ENCODE results near the gene ID1. TPM values are rescaled to one million over a fixed set of nuclear protein-coding genes. Genes with fewer than 3 reads are reported as not detected.
"Not testable (repeated sequence)": the region's sequence is repeated elsewhere in the genome, so short reads cannot be mapped to it uniquely, and the experiment has no call there.

The ID1 gene
- total and polyA plus RNA-seq, 4 experiments from 2014 or later = 0.49 to 1.4 (median 0.50) TPM; not detected in 1

DNA sequence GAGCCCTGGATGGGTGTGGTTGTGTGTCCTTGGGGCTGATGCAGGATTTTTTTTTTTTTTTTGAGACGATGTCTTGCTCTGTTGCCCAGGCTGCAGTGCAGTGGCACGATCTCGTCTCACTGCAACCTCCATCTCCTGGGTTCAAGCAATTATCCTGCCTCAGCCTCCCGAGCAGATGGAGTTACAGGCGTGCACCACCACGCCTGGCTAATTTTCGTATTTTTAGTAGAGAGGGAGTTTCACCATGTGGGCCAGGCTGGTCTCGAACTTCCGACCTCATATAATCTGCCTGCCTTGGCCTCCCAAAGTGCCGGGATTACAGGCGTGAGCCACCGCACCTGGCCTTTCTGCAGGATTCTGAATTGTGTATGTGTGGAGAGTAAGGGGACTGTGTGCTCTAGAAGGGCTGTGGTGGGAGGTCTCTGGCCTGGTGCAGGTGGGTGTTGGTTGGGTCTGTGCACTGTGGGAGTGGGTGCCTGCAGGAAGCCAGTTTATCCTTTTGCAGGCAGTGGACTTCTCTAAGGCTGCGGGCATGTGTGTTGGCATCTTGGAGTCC lies 11.0 kb upstream of the ID1 start:
- no peaks in the 10 kb centered on the region for H3K36me3 ChIP-seq (ENCODE audit: insufficient read depth, low read length)
- Mint-ChIP-seq H3K36me3 (no peaks in the 10 kb centered on the region), H3K27me3 (peaks cover 4 to 5% of the 10 kb centered on the region in 2 donors), H3K27ac (no peak overlapping the region), H3K4me1 (peaks cover 0 to 4% (median 0%) of the 10 kb centered on the region in 4 donors), H3K4me3 (no peak overlapping the region), H3K9me3 (no peaks in the 10 kb centered on the region)
- POLR2A ChIA-PET (ENCODE audit: partially characterized antibody) = no interaction called here
- H3K27ac ChIP-seq (ENCODE audit: low read depth, low read length) = no peak overlapping the region
- no peaks in the 10 kb centered on the region for H3K27me3 ChIP-seq (ENCODE audit: insufficient read depth, low read length)
- DNase-seq = no peak
- H3K4me1 ChIP-seq (ENCODE audit: insufficient read depth, low read length) = no peaks in the 10 kb centered on the region
- no peaks in the 10 kb centered on the region for H3K9me3 ChIP-seq (ENCODE audit: control insufficient read depth in 1 of 2, low read length in 2 of 2)
- H3K4me3 ChIP-seq (ENCODE audit: low read length in 2 of 2) = no peak overlapping the region
- CTCF ChIA-PET (ENCODE audit: partially characterized antibody) = interaction anchor here (0.6 kb wide), 1 partner anchor 39 kb away, joined by 4 read pairs; no protein-coding TSS in a partner anchor
- intact Hi-C loops (cut with micrococcal nuclease) = no loop called here

DNA sequence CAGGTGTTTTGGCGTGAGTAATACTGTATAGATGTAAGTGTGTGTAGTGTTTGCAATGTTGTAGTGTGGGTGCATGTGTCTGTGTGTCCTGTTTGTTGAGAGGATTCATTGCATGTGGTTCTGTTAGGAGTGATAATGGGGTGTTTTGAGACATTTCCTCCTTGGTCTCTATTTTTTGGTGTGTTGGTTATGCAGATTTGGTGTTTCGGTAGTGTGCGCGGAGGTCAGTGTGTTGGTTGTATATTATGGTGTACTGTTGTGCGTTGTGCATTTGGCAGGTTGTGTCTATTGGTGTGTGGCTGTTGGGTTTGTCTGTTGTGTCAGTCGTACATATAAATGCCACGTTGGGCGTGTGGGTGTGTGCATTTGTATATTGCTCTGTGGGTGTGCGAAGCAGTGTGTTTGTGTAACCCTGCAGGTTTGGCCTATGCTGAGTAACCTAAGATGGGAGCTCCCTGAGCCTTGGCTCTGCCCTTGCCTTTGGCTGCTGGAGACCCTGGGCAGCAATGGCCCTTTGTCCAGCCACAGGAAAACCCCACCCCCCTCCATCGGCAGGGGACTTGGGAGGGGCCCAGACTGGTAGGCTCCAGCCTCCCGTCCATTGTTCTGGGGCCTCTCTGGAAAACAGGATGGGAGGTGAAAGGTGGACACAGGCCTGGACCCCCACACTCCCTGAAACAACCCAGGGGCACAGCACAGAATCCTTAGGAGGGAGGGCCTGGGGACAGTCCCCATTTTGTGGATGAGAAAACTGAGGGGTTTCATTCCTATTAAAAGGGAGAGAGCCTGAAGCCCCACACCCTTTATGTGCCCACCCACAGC lies 10.3 kb upstream of the ID1 start:
- Mint-ChIP-seq H3K27ac (no peak overlapping the region), H3K36me3 (no peaks in the 10 kb centered on the region), H3K27me3 (peaks cover 3% of the 10 kb centered on the region in 2 donors), H3K9me3 (no peaks in the 10 kb centered on the region), H3K4me1 (peaks cover 0 to 4% (median 0%) of the 10 kb centered on the region in 4 donors), H3K4me3 (no peak overlapping the region)
- CTCF ChIA-PET (ENCODE audit: partially characterized antibody) = interaction anchor here (0.6 to 1.2 kb wide), 2 partner anchors 34 to 39 kb away, joined by 3 to 4 read pairs; no protein-coding TSS in a partner anchor
- H3K36me3 ChIP-seq (ENCODE audit: insufficient read depth, low read length) = no peaks in the 10 kb centered on the region
- H3K27ac ChIP-seq (ENCODE audit: low read depth, low read length) = no peak overlapping the region
- no peak for DNase-seq
- H3K27me3 ChIP-seq (ENCODE audit: insufficient read depth, low read length) = no peaks in the 10 kb centered on the region
- no peaks in the 10 kb centered on the region for H3K9me3 ChIP-seq (ENCODE audit: control insufficient read depth in 1 of 2, low read length in 2 of 2)
- POLR2A ChIA-PET (ENCODE audit: partially characterized antibody) = no interaction called here
- intact Hi-C loops (cut with micrococcal nuclease) = no loop called here
- H3K4me1 ChIP-seq (ENCODE audit: insufficient read depth, low read length) = no peaks in the 10 kb centered on the region
- H3K4me3 ChIP-seq (ENCODE audit: low read length in 2 of 2) = no peak overlapping the region

- no peak overlapping the region for H3K27ac Mint-ChIP-seq
- Histone ChIP-seq H3K27ac (ENCODE audit: low read depth, low read length) (no peak overlapping the region), H3K9me3 (ENCODE audit: control insufficient read depth in 1 of 2, low read length in 2 of 2) (no peaks in the 10 kb centered on the region), H3K4me1 (ENCODE audit: insufficient read depth, low read length) (no peaks in the 10 kb centered on the region), H3K36me3 (ENCODE audit: insufficient read depth, low read length) (no peaks in the 10 kb centered on the region), H3K4me3 (ENCODE audit: low read length in 2 of 2) (no peak overlapping the region), H3K27me3 (ENCODE audit: insufficient read depth, low read length) (no peaks in the 10 kb centered on the region)
- ChIA-PET CTCF (ENCODE audit: partially characterized antibody) (interaction anchor here (1.2 kb wide), 1 partner anchor 34 kb away, joined by 3 read pairs; no protein-coding TSS in a partner anchor), POLR2A (ENCODE audit: partially characterized antibody) (no interaction called here)
- H3K4me3 Mint-ChIP-seq = no peak overlapping the region
- intact Hi-C loops (cut with micrococcal nuclease) = no loop called here
- H3K9me3 Mint-ChIP-seq = no peaks in the 10 kb centered on the region
- H3K27me3 Mint-ChIP-seq = peaks cover 3% of the 10 kb centered on the region in 2 donors
- H3K36me3 Mint-ChIP-seq = no peaks in the 10 kb centered on the region
- H3K4me1 Mint-ChIP-seq = peaks cover 0 to 4% (median 0%) of the 10 kb centered on the region in 4 donors
- no peak for DNase-seq
These were observed 9.8 kb upstream of the ID1 start for GRCh38 chr20:31595380-31595653.

- no peaks in the 10 kb centered on the region for H3K36me3 ChIP-seq (ENCODE audit: insufficient read depth, low read length)
- ChIA-PET CTCF (ENCODE audit: partially characterized antibody) (interaction anchor here (1.2 kb wide), 1 partner anchor 35 kb away, joined by 3 read pairs; no protein-coding TSS in a partner anchor), POLR2A (ENCODE audit: partially characterized antibody) (interaction anchor here (1.6 kb wide), 1 partner anchor 22 kb away, joined by 3 read pairs; no protein-coding TSS in a partner anchor)
- intact Hi-C loops (cut with micrococcal nuclease) = no loop called here
- no peak overlapping the region for H3K4me3 Mint-ChIP-seq
- no peak overlapping the region for H3K27ac Mint-ChIP-seq
- H3K36me3 Mint-ChIP-seq = no peaks in the 10 kb centered on the region
- no peaks in the 10 kb centered on the region for H3K9me3 Mint-ChIP-seq
- DNase-seq = no peak
- no peak overlapping the region for H3K4me3 ChIP-seq (ENCODE audit: low read length in 2 of 2)
- peaks cover 3 to 4% of the 10 kb centered on the region in 2 donors for H3K27me3 Mint-ChIP-seq
- H3K27me3 ChIP-seq (ENCODE audit: insufficient read depth, low read length) = no peaks in the 10 kb centered on the region
- no peaks in the 10 kb centered on the region for H3K9me3 ChIP-seq (ENCODE audit: control insufficient read depth in 1 of 2, low read length in 2 of 2)
- H3K27ac ChIP-seq (ENCODE audit: low read depth, low read length) = no peak overlapping the region
- H3K4me1 ChIP-seq (ENCODE audit: insufficient read depth, low read length) = no peaks in the 10 kb centered on the region
- peaks cover 0 to 4% (median 0%) of the 10 kb centered on the region in 4 donors for H3K4me1 Mint-ChIP-seq
These were observed 9.3 kb upstream of the ID1 start for GRCh38 chr20:31595654-31596411.

- H3K27ac Mint-ChIP-seq = not testable (repeated sequence)
These were observed 8.7 kb upstream of the ID1 start for GRCh38 chr20:31596412-31596715.

DNA sequence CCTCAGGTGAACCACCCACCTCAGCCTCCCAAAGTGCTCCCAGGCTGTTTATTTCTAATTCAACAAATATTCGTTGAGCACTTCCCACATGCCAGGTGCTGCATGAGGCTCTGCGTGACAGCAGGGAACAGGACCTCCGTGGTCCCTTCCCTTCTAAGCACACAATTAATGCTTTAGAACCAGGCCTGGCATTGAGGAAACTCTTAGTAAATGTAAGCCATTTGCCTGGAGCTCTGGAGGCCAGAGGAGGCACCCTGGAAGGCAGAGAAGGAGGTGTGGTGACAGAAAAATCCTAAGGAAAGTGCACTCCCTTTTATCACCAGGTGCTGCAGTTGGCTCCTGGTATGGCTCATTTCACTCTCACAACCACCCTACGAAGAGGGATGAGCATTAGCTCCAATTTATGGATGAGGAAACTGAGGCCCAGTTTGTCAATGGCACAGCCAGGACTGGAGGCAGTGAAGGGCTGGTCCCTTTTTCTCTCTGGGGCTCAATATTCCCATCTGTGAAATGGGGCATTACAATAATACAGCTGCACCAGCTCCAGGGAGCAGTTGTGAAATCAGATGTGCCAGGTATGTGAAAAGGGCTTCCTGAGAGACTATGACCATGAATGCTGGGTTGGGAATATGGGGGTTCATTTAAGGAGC lies 8.1 kb upstream of the ID1 start:
- ChIA-PET POLR2A (ENCODE audit: partially characterized antibody) (interaction anchor here (1.6 kb wide), 1 partner anchor 24 kb away, joined by 3 read pairs; no protein-coding TSS in a partner anchor), CTCF (ENCODE audit: partially characterized antibody) (interaction anchor here (1.3 kb wide), 1 partner anchor 16 kb away, joined by 5 read pairs; no protein-coding TSS in a partner anchor)
- H3K9me3 Mint-ChIP-seq = no peaks in the 10 kb centered on the region

More at GRCh38 chr20:31596412-31596715, 8.7 kb upstream of the ID1 start:
- H3K27me3 Mint-ChIP-seq; H3K27ac ChIP-seq (ENCODE audit: low read depth, low read length); H3K36me3 ChIP-seq (ENCODE audit: insufficient read depth, low read length); DNase-seq; H3K9me3 ChIP-seq (ENCODE audit: control insufficient read depth in 1 of 2, low read length in 2 of 2); H3K9me3 Mint-ChIP-seq; H3K4me1 Mint-ChIP-seq; intact Hi-C loops (cut with micrococcal nuclease); H3K27me3 ChIP-seq (ENCODE audit: insufficient read depth, low read length); H3K36me3 Mint-ChIP-seq; H3K4me3 Mint-ChIP-seq; H3K4me3 ChIP-seq (ENCODE audit: low read length in 2 of 2); H3K4me1 ChIP-seq (ENCODE audit: insufficient read depth, low read length): not testable (repeated sequence)
- POLR2A ChIA-PET (ENCODE audit: partially characterized antibody) = interaction anchor here (1.6 kb wide), 1 partner anchor 23 kb away, joined by 3 read pairs; no protein-coding TSS in a partner anchor
- CTCF ChIA-PET (ENCODE audit: partially characterized antibody) = interaction anchor here (1.2 to 1.3 kb wide), 2 partner anchors 17 to 35 kb away, joined by 3 to 5 read pairs; no protein-coding TSS in a partner anchor

More for the DNA sequence above, 8.1 kb upstream of the ID1 start:
- intact Hi-C loops (cut with micrococcal nuclease) = no loop called here
- Mint-ChIP-seq H3K27ac (no peak overlapping the region), H3K4me3 (no peak overlapping the region), H3K4me1 (peaks cover 0 to 4% (median 0%) of the 10 kb centered on the region in 4 donors), H3K36me3 (no peaks in the 10 kb centered on the region), H3K27me3 (peaks cover 3% of the 10 kb centered on the region in 2 donors)
- no peak overlapping the region for H3K4me3 ChIP-seq (ENCODE audit: low read length in 2 of 2)
- no peak for DNase-seq
- no peaks in the 10 kb centered on the region for H3K36me3 ChIP-seq (ENCODE audit: insufficient read depth, low read length)
- H3K4me1 ChIP-seq (ENCODE audit: insufficient read depth, low read length) = no peaks in the 10 kb centered on the region
- no peaks in the 10 kb centered on the region for H3K9me3 ChIP-seq (ENCODE audit: control insufficient read depth in 1 of 2, low read length in 2 of 2)
- H3K27me3 ChIP-seq (ENCODE audit: insufficient read depth, low read length) = no peaks in the 10 kb centered on the region
- no peak overlapping the region for H3K27ac ChIP-seq (ENCODE audit: low read depth, low read length)
